Limb (tissue), 2 donors: Measurements from ENCODE around the gene METTL21A.

Source experiments
- DNase-seq, 2 donors: peaks; one replicate each; pipeline ENCODE4 v3.0.0-alpha.2; 2016; ENCODE audit errors: extremely low spot score in 2 of 2

The METTL21A gene

GRCh38 chr2:207624185-207625013 is 795 bp downstream of the METTL21A start:
- DNase-seq = peak; percentile 56 to 80

GRCh38 chr2:207621501-207622039 is 3.6 kb downstream of the METTL21A start:
- no peak for DNase-seq

- no peak for DNase-seq
Measured at GRCh38 chr2:207619764-207620203, 5.4 kb downstream of the METTL21A start.

GRCh38 chr2:207617011-207617671 is 8.1 kb downstream of the METTL21A start:
- DNase-seq = no peak

- DNase-seq = no peak
Measured at GRCh38 chr2:207616185-207616584, 9.0 kb downstream of the METTL21A start.

GRCh38 chr2:207614824-207615223 is 10.4 kb downstream of the METTL21A start:
- no peak for DNase-seq

GRCh38 chr2:207612714-207613113 is 12.5 kb downstream of the METTL21A start:
- no peak for DNase-seq

- DNase-seq = no peak
Measured at GRCh38 chr2:207606829-207607228, 18.4 kb downstream of the METTL21A start.

- no peak for DNase-seq
Measured at GRCh38 chr2:207606399-207606798, 18.8 kb downstream of the METTL21A start.

GRCh38 chr2:207603486-207603885 is 21.7 kb downstream of the METTL21A start:
- DNase-seq = no peak

GRCh38 chr2:207601774-207602173 is 23.4 kb downstream of the METTL21A start:
- no peak for DNase-seq

GRCh38 chr2:207600231-207600630 is 25.0 kb downstream of the METTL21A start:
- no peak for DNase-seq

- no peak for DNase-seq
Measured at GRCh38 chr2:207599636-207600035, 25.6 kb downstream of the METTL21A start.

GRCh38 chr2:207594731-207595130 is 30.5 kb downstream of the METTL21A start:
- DNase-seq = no peak

- DNase-seq = no peak
Measured at GRCh38 chr2:207594264-207594663, 30.9 kb downstream of the METTL21A start.

- no peak for DNase-seq
Measured at GRCh38 chr2:207593277-207593676, 31.9 kb downstream of the METTL21A start.

GRCh38 chr2:207589143-207589542 is 36.1 kb downstream of the METTL21A start:
- no peak for DNase-seq

GRCh38 chr2:207587305-207587704 is 37.9 kb downstream of the METTL21A start:
- no peak for DNase-seq

GRCh38 chr2:207584952-207585351 is 40.2 kb downstream of the METTL21A start:
- DNase-seq = no peak

GRCh38 chr2:207571370-207571769 is 53.8 kb downstream of the METTL21A start:
- no peak for DNase-seq

GRCh38 chr2:207567671-207568070 is 57.5 kb downstream of the METTL21A start:
- DNase-seq = no peak

- no peak for DNase-seq
Measured at GRCh38 chr2:207565736-207566500, 59.3 kb downstream of the METTL21A start.
